Stimulated activated CD8-positive, alpha-beta memory T cell treated with anti-CD3 and anti-CD28 coated beads, Interleukin-4, amount 100 ng/mL, for 4 hours (primary cell): Measurements from ENCODE around the gene PODXL.

ENCODE experiments used
- DNase-seq, 2 donors: peaks; one replicate each; pipeline ENCODE4 v3.0.0-alpha.2; 2020; ENCODE audit warnings: low read depth in 2 of 2, low spot score in 1 of 2

Gene PODXL

DNA sequence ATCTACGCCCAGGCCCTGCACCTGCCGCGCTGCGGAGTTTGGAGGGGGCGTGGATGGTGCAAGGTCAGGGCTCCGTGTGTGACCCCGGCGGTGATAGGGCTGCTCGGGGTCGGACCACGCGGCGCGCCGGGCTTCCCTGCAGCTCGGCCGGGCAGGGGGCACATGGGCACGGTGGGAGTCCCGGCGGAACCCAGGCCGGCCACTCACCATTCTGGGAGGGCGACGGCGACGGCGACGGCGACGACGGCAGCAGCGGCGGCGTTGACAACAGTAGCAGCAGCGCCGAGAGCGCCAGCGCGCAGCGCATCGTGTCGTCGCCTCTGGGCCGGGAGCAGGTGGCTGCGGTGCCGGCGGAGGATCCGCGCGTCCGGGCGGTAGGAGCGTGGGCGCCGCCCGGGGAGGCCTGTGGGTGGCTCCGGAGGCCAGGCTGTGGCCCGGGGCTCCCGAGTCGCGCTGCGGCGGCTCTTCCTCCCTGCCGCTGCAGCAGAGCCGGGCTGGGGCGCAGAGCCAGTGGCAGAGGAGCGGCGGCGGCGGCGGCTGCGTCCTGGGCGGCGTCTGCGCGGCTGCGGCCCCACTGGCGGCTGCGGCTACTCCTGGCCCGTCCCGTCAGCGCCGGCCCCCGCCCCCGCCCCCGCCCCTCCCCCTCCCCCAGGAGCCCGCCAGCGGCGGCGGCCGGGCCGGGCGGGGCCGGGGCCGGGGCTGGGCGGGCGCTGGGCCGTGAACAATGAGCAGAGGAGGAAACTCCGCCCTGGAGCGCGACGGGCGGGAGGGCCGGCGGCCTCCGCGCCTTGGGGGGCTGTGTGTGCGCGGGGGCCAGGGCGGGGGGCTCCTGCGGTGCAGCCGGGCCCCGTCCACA lies at the start of gene PODXL:
Gene PODXL, minus strand, starts transcription at position 576 of the 856 bp plus-strand sequence. Its CDS starts 269 bp downstream, at position 307.
- DNase-seq: peak in 1 of 2 donors; percentile 25

DNA sequence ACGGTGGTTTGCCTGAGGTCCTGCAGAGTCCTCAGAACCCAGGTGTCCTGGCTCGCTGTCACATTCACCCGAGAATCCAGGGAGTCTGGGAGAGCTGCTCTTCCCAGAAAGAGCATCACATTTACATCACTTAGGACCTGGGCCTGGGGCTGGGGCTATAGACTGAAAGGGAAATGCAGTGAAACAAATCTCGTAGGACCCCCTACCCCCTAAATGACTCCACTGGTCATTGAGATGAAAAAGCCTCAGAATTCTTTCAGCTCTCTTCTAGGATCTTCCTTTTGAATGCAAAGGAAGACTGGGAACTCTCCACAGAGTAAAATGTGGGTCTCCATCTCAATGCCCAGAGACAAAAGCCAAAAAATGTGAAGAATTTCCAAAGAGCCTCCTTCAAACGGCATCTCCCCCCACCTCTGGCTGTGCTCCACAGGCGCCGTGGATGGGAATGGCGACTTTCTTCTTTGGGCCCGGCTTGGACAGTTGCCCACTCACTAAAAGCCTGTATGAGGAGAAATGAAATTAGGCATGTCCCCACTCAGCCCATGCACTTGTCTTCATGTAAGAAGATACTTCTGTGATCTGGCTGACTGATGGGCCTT lies 49.0 kb upstream of the PODXL start:
- no peak for DNase-seq

DNA sequence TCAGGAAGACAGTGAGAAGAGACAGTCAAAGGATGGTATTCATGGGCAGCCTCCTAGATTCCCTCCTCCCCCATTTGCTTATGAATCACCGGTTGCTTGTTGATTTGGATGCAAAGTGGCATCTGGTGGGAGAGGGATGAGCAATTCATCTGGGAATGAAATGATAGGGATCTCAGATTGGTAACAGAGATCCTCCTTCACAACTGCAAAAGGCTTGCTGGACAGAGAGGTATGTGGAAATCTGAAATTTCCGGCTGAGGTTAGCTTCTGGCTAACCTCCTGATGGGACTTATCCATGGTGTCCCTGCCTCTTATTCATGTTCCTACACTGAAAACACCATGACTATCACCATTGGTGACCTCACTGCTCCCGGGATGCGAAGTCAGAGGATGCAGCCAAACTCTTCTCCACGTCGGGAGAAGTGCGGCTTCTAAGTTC lies 48.4 kb upstream of the PODXL start:
- no peak for DNase-seq

DNA sequence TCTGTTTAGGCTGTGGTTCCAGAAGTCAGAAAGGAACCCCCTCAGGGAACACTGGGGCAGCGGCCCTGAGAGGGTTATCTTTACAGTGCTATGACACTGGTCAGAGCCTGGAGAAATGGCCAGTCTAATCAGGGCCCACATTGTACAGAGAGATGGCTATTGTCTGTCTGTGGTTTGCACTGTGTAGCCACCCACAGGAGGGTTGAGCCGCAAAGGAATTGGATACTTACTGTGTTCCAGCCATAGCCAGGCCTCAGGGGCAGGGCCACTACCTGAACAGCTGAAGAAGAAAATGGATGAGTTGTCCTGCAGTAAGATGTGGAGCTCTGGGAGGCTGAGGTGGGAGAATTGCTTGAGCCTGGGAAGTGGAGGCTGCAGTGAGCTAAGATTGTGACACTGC lies 47.5 kb upstream of the PODXL start:
- DNase-seq: no peak

DNA sequence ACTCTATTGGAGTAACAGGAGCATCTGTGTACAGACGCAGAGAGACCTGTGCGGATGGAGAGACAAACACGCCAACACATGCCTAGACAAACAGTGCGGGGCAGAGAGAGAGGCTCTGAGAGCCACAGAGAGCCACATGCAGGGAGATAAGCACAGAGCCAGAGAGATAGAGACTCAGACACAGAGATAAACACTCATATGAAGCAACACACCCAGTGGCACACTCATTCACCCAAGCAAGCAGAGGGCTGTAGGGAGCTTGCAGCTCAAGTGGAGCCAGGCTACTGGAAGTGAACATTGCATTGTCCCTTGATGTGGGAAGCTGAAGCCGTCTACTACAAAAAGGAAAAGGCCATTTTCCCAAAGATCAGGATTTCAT lies 46.6 kb upstream of the PODXL start:
- DNase-seq: no peak

DNA sequence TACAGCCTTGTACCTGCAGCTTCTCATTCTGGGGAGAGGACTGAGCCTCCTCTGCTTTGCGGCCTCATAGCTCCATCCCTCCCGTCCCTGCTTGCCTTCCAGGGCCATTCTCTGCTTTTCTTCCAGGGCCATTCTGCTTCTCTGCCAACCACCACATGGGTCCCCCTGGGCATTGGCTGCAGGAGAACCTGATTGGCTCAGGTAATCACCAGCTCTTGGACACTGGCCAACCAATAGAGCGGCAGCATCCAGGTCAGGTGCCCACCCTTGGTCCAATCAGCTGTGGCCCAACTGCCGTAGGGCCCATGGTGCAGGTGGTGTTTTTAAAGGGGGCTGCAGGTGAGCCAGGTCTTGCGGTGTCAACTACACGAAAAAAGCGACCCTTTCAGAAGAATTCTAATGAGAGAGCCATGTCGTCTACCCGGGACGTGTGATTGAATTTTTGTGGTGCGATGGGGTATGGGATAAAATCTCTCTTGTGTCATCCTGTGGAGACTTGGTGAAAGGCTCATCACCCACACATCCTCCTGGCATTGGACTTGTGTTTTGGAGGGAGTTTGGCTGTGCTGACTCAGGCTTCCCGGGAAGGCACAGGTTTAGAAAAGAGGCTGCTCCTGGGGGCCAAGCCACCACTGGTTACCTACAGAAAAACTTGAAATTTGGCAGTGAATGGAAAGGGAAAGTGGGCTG lies 46.0 kb upstream of the PODXL start:
- DNase-seq: no peak

DNA sequence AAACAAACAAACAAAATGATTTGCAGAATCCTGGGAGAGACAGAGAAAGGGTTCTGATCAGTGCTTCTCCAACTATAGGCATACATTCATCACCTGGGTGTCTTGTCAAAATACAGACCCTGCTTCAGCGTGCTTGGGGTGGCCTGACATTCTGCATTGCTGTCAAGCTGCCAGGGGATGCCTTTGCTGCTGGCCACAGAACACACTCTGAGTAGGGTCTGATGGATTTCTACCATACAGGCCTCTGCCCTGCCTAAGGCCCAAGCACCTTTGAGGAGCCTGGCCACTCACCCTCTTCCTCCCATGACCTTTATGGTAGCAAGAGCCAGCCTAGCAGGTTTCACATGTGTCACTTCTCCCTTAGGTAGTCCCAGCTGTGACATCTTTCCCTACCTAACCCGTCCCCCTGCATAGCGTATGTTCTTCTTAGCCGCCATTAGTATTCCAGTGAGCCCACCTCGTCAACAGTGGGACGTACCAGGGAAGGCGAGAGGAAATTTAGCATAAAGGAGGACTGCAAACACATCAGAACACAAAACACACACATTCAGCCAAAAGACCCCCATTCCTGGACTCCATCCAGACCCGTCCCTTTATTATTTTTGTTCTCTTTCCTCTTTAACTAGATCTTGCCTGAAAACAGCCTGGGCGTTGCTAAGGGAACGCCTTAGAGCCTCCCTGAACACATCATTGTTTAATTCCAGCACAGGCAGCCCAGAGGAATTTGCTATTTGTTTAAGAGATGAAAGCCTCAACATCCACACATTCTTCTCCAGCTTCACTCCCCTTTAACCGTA lies 43.9 kb upstream of the PODXL start:
- no peak for DNase-seq

DNA sequence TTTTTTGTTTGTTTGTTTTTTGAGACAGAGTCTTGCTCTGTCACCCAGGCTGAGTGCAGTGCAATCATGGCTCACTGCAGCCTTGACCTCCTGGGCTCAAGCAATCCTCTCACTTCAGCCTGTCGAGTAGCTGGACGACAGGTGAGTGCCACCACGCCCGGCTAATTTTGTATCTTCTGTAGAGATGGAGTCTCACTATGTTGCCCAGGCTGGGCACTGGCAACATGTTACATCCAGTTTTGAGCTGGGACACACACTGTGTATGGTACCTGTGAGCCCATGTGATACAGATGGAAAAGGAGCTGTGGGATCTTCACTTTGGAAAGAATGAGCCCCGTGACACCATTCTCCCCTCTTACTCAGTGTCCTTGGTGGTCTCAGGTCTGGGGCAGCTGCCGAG lies 40.4 kb upstream of the PODXL start:
- no peak for DNase-seq

DNA sequence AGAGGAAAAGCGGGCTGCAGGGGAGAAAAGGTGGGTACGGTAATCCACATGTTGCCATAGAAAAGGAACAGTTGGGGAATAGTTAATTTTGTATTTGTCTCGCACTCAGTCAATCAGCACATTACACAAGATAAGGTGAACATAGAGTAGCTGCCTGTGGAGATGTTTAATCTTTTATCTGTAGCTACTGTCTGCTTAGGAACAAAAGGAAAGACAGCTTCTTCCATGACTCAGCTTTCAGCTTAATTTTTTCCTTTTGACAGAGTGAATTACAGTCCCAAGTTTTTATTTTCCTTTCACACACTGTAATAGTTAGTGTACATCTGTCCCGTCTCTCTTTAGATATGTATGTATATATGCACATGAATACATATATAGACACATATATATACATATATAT lies 39.3 kb upstream of the PODXL start:
- DNase-seq: no peak

DNA sequence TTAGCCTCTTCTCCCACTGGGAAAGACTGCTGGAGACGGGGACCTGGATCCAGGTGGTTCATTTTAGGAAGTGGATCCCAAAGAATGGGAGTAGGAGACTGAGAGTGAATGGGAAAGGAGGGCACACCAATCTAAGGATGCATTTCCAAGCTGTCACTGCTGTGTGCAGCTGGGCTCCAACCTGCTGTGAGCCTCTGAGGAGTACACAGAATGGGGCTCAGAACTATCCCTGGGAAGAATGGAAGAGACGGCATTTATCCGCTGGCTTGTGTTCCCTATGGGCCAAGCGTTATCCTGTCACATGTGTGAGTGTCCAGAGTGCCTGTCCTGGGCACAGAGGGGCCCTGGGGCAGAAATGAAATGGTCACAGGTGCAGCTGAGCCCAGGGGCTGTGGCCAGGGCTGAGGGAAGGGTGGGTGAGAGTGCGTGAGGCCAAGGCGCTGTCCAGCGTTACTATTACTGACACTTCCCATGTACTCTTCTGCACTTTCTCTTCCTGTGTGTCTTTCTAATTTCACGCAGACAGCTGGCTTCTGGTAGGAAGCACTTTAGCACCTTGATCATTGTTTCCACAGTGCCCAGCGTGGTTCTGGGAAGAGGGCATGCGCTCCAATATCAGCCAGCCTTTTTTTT lies 35.4 kb upstream of the PODXL start:
- DNase-seq: no peak

DNA sequence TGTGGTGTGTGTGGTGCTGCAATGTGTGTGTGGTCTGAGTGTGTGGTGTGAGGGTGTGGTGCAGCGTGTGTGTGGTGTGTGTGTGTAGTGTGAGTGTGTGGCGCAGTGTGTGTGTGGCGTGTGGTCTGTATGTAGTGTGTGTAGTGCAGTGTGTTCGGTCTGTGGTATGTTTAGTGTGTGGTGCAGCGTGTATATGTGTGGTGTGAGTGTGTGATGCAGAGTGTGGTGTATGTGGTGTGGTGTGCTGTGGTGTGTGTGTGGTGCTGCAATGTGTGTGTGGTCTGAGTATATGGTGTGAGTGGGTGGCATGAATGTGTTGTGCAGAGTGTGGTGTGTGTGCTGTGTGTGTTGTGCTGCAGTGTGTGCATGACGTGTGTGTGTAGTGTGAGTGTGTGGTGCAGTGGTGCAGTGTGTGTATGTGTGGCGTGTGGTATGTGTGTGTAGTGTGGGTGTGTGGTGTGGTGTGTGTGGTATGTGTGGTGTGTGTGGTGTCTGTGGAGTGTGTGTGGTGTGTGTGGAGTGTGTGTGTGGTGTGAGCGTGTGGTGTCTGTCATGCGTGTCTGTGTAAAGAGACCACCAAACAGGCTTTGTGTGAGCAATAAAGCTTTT lies 31.0 kb upstream of the PODXL start:
- no peak for DNase-seq

DNA sequence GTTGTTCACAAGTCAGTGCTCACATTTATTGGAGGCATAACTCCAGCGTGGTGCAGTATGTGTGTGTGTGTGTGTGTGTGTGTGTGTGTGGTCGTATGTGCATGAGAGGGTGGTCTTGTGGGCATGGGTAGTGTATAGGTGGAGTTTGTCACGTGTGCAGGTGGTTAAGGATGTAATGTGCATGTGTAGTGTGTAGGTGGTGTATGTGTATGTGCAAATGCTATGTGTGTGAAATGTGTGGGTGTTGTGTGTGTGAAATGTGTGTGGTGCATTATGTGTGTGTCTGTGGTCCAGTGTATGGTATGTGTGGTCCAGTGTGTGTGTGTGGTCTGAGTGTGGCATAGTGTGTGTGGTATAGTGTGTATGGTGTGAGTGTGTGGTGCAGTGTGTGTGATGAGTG lies 30.3 kb upstream of the PODXL start:
- DNase-seq: no peak

DNA sequence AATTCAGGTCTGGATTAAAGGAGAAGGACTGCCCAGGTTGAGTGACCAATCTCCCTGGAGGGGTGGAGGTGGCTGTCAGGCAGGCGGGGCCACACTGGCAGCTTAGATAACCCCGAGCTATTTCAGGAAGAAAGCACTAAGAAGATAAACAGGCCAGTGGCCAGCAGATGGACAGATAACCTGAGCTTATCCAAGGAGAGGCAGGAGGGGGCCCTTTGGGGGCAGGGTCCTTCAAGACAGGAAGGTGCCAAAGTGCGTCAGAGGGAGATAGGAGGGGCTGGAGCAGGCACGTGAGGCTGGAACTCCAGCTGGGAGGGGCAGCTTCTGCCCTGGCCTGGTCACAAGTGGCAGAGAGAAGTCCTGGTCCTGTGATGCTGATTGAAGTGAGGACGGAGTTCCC lies 29.8 kb upstream of the PODXL start:
- no peak for DNase-seq

DNA sequence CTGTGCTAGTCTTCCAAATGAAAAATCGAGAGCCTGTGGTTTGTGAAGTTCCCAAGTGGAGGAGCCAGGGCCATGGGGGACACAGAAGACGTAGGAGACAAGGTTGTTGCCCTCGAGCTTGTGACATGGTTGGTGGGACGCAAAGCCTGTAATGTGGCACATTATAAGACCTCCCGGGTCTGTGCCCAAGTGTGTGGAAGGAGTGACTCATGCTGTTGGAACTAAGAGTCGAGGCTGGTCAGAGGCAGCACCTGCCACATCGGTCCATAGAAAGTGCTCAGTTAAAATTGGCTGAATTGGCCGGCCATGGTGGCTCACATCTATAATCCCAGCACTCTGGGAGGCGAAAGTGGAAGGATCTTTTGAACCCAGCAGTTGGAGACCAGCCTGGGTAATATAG lies 27.0 kb upstream of the PODXL start:
- no peak for DNase-seq

DNA sequence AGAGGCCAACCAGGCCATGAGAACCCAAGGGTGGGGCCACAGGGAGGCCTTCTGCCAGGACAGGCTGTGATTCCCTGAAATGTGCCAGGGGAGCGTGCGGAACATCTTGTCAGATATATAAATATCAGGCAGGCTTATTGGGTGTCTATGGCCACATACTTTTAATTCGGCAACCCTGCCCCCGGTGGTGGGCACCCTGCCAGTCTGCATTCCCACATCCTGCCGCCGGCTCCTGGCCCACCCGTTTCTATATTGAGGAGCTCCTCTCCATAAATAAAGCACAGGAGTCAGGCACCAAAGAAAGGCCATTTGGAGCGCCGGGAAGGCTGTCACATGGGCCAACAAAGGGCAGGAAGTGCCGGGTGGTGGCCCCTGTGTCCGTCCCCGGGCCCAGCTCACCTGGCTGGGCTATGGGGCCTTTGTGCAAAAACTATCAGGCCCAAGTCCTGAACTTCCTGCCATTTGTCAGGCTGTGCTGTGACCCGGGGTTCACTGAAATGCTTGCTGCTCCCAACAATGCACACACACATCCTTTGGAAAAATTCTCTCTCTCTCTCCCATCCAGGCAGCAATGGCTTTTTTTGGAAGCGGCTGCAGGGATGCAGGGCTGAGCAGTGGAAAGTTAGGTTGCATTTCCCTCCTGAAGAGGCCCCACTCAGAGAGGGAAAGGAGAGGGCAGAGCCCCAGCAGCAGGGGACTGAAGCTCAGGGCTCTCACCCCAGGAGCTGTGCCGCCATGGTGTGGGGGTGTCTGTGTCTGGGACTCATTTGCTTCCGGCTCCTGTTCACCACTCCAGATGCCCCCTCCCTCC lies 25.0 kb upstream of the PODXL start:
- no peak for DNase-seq

DNA sequence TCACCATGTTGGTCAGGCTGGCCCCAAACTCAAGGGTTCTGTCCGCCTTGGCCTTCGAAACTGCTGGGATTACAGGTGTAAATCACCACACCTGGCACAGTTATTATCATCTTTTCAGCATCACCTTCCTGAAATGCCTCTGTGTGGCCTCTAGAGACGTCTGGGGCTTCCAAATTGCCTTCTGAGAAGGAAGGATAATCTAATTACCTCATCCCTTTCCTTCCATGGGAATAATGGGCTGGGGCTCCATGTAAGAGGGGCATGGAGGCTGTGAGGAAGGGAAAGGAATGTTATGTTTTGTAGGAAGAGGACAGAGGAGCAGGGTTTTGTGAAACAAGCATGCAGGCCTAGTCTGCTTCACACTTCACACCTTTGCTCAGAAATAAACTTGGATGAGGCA lies 22.2 kb upstream of the PODXL start:
- DNase-seq: no peak

DNA sequence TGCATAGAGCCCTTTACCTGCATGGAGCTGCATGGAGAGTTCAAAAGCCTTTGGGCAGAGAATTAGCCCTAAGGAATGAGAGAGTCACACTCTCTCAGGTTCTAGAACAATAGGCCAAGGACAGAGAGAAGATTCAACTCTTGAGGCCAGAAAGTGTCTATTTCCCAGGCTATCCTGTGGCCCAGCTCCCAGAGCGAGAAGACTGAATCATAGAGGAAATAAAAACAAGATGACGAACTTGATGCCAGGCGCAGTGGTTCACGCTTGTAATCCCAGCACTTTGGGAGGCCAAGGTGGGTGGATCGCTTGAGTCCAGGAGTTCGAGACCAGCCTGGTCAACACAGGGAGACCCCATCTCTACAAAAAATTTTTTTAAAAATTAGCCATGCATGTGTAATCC lies 18.3 kb upstream of the PODXL start:
- DNase-seq: no peak

DNA sequence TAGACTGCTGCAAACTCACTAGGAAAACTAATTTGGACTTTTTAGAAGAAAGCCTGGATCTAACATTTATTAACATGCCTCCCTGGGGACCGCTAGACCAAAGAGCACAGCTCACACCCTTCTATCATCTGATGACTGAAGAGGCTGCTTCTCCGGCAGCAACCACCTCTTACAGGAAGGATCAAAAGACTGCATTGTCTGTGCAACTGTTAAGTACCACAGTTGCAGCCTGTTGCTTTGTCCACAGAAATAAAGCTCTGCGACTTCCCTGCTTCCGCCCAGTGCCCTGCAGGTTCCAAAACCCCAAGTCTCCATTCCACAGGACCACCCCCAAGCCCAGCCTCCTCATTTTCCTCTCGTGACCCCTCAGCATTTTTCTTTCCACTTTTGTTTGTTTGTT lies 14.0 kb upstream of the PODXL start:
- no peak for DNase-seq

DNA sequence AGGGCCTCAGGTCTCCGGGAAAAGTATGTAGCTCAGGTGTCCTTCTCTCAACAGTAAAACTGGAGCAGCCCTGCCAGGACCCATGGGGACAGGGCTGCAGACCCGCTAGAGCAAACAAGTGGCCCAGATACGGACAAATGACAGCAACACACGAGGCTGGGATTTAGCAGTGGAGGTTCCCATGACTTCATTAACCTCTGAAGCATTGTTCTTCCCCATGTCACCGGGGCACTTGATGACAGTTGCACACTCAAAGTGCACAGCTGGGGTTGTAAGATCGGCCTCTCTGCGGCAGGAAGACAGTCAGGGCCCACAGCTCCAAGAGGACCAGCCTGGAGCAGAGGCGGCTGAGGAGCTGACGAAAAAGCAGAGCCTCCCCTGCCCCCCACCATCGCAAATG lies 12.5 kb upstream of the PODXL start:
- no peak for DNase-seq

DNA sequence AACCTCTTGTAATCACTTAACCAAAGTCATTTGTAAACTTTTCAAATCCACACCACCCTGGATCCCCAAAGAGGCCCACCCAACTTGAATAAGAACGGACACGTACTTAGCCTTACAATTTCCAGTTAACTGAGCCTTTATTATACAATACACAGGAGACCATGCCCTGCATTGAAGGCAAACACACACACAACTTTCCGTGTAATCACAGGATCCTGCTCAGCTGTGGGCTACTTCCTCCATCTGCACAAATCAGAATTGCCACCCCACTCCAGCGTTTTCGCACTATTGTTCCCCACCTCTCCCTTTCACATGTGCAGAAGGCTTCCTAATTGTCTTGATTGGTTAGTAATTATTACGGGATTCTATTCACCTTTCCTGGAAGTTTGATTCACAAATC lies 12.1 kb upstream of the PODXL start:
- no peak for DNase-seq
